T-cell (primary cell): ENCODE results near the gene FUT2. TPM values are rescaled to one million over a fixed set of nuclear protein-coding genes. Genes with fewer than 3 reads are reported as not detected.
A peak's percentile ranks its signal among the peaks of the same experiment; 100 is the strongest.
"Not testable (repeated sequence)": the region's sequence is repeated elsewhere in the genome, so short reads cannot be mapped to it uniquely, and the experiment has no call there.

ENCODE experiments used
- ATAC-seq, 4 experiments: fragments of 200-7000 bp in 3 of 4; fragments of 150-1000 bp in 1 of 4; cut with Tn5 transposase; replicated peaks in 1 of 4; 1 replicate in 3 of 4; 2 replicates in 1 of 4; pipeline ENCODE4 v1.10.0; 2021; ENCODE audit warnings: moderate library complexity in 3 of 4, mild to moderate bottlenecking in 2 of 4, moderate number of reproducible peaks in 1 of 4
- CTCF ChIA-PET, 2 donors: fragments of 300-600 bp; sonication (Branson Sonifier 250); formaldehyde crosslinking; loops; one replicate each; lab custom pipeline; 2022; ENCODE audit warnings: antibody characterized with exemption in 2 of 2; lab: Charles Lee
- POLR2A ChIA-PET, 2 donors: fragments of 300-600 bp; sonication (Branson Sonifier 250); formaldehyde crosslinking; loops; one replicate each; lab custom pipeline; 2022; ENCODE audit warnings: antibody characterized with exemption in 2 of 2; lab: Charles Lee
- DNase-seq, 35 experiments: peaks; one replicate each; pipeline versions ENCODE4 v3.0.0 to v3.0.0-alpha.2; 2013 to 2023
- H3K27ac ChIP-seq: one replicate; pipeline ENCODE4 v1.5.1; 2013; ENCODE audit warnings: low read length
- H3K27me3 ChIP-seq, 2 experiments: replicated peaks in 1 of 2; 1 replicate in 1 of 2; 2 replicates in 1 of 2; pipeline versions ENCODE4 v1.6.1 to v1.7.0; 2013; ENCODE audit warnings: low read length in 1 of 2, mixed read lengths in 1 of 2; ENCODE audit not compliant: control insufficient read depth in 2 of 2, insufficient read depth in 2 of 2; ENCODE audit errors: extremely low read depth in 1 of 2
- H3K36me3 ChIP-seq, 2 donors: 1 replicate in 1 of 2; 2 replicates in 1 of 2; pipeline versions ENCODE4 v1.6.1 to v1.7.0; 2013; ENCODE audit warnings: low read length in 1 of 2; ENCODE audit not compliant: control insufficient read depth in 2 of 2, insufficient read depth in 1 of 2; ENCODE audit errors: extremely low read depth in 1 of 2
- H3K4me1 ChIP-seq, 2 experiments: 1 replicate in 1 of 2; 2 replicates in 1 of 2; pipeline versions ENCODE4 v1.6.1 to v1.7.0; 2013; ENCODE audit warnings: low read length in 2 of 2, mixed read lengths in 1 of 2; ENCODE audit not compliant: insufficient read depth in 2 of 2, control insufficient read depth in 1 of 2; ENCODE audit errors: extremely low read depth in 1 of 2
- H3K4me3 ChIP-seq, 2 donors: 1 replicate in 1 of 2; 2 replicates in 1 of 2; pipeline versions ENCODE4 v1.5.1 to v1.7.0; 2013; ENCODE audit warnings: mild to moderate bottlenecking in 2 of 2, low read length in 1 of 2, moderate library complexity in 1 of 2; ENCODE audit not compliant: control insufficient read depth in 1 of 2; ENCODE audit errors: extremely low read depth in 1 of 2
- H3K9me3 ChIP-seq: 2 replicates; pipeline ENCODE4 v1.7.0; 2013
- H3K27ac Mint-ChIP-seq, 2 donors: one replicate each; pipeline ENCODE4 v1.8.0; 2020 to 2021; ENCODE audit warnings: mild to moderate bottlenecking in 2 of 2, mixed read lengths in 2 of 2
- H3K27me3 Mint-ChIP-seq, 2 donors: one replicate each; pipeline ENCODE4 v1.8.0; 2021 to 2022; ENCODE audit warnings: mixed read lengths in 2 of 2
- H3K36me3 Mint-ChIP-seq: one replicate; pipeline ENCODE4 v1.8.0; 2021; ENCODE audit warnings: mixed read lengths
- H3K4me1 Mint-ChIP-seq, 3 donors: one replicate each; pipeline ENCODE4 v1.8.0; 2020 to 2022; ENCODE audit warnings: mixed read lengths in 3 of 3, mild to moderate bottlenecking in 1 of 3
- H3K4me3 Mint-ChIP-seq, 3 donors: one replicate each; pipeline ENCODE4 v1.8.0; 2020 to 2022; ENCODE audit warnings: mild to moderate bottlenecking in 3 of 3, mixed read lengths in 3 of 3, moderate library complexity in 3 of 3
- H3K9me3 Mint-ChIP-seq, 3 donors: one replicate each; pipeline ENCODE4 v1.8.0; 2020 to 2022; ENCODE audit warnings: mixed read lengths in 3 of 3
- WGBS: methylation state at CpG from one replicate; pipeline ENCODE4 v1.1.5; 2013; ENCODE audit warnings: missing lambda C conversion rate; ENCODE audit not compliant: insufficient coverage; 5-methylcytosine and 5-hydroxymethylcytosine counted together
- total RNA-seq, 35 experiments: library from RNA in 6 of 35; stranded (reverse) in 6 of 35; fragments of 120-200 nt in 1 of 35; gene quantifications; one replicate each; pipeline versions ENCODE4 v1.2.1 to v1.2.4 and lab custom pipeline; 2013 to 2026

The FUT2 gene
- total RNA-seq, 5 donors from 2014 or later (not counting 1 experiment from before 2014, with no cell fraction given) = 0.16 TPM; not detected in 4

GRCh38 chr19:48674216-48674809 is 21.5 kb upstream of the FUT2 start:
- DNase-seq = no peak
- no peaks in the 10 kb centered on the region for H3K36me3 Mint-ChIP-seq
- no peak overlapping the region for H3K4me3 ChIP-seq
- no peaks in the 10 kb centered on the region for H3K9me3 Mint-ChIP-seq
- H3K27ac Mint-ChIP-seq = no peak overlapping the region
- H3K9me3 ChIP-seq = no peaks in the 10 kb centered on the region
- H3K27me3 ChIP-seq = no peaks in the 10 kb centered on the region
- no peak overlapping the region for H3K4me3 Mint-ChIP-seq
- POLR2A ChIA-PET = interaction anchor here in 1 of 2 donors (0.6 kb wide), 1 partner anchor 310 kb away, joined by 3 read pairs; no protein-coding TSS in a partner anchor
- peaks cover 0 to 10% of the 10 kb centered on the region in 2 experiments for H3K4me1 ChIP-seq
- H3K4me1 Mint-ChIP-seq = peaks cover 6 to 7% (median 6%) of the 10 kb centered on the region in 3 donors
- H3K27me3 Mint-ChIP-seq = no peaks in the 10 kb centered on the region
- no peaks in the 10 kb centered on the region for H3K36me3 ChIP-seq
- WGBS = 83% methylated on average over 9 of the region's 19 CpGs
- CTCF ChIA-PET = interaction anchor here in 1 of 2 donors (0.6 to 1.9 kb wide), 3 partner anchors 28 to 319 kb away, joined by 3 to 8 read pairs (median 4); partner anchors contain the start of genes CA11 and RUVBL2
- ATAC-seq = no peak
- H3K27ac ChIP-seq = no peak overlapping the region

- no peaks in the 10 kb centered on the region for H3K36me3 ChIP-seq
- H3K4me1 Mint-ChIP-seq = peaks cover 6 to 7% (median 6%) of the 10 kb centered on the region in 3 donors
- peak; percentile 43 to 89 (median 69) for DNase-seq
- no peaks in the 10 kb centered on the region for H3K36me3 Mint-ChIP-seq
- no peaks in the 10 kb centered on the region for H3K9me3 Mint-ChIP-seq
- H3K4me3 ChIP-seq = no peak overlapping the region
- H3K27ac Mint-ChIP-seq = no peak overlapping the region
- ChIA-PET POLR2A (no interaction called here), CTCF (interaction anchor here (0.5 to 1.9 kb wide), 5 partner anchors 17 to 318 kb away, joined by 3 to 8 read pairs (median 3); partner anchors contain the start of genes CA11 (in 1 of the 2) and RUVBL2 (in 1 of the 2))
- no peak overlapping the region for H3K4me3 Mint-ChIP-seq
- H3K9me3 ChIP-seq = no peaks in the 10 kb centered on the region
- peak; percentile 87 to 95 (median 92) for ATAC-seq
- no peaks in the 10 kb centered on the region for H3K27me3 ChIP-seq
- WGBS = 46% methylated on average over 26 of the region's 28 CpGs
- no peaks in the 10 kb centered on the region for H3K27me3 Mint-ChIP-seq
- no peak overlapping the region for H3K27ac ChIP-seq
- peaks cover 0 to 10% of the 10 kb centered on the region in 2 experiments for H3K4me1 ChIP-seq
Observed at GRCh38 chr19:48674921-48675824, 20.6 kb upstream of the FUT2 start.

- Mint-ChIP-seq H3K36me3 (no peaks in the 10 kb centered on the region), H3K4me3 (no peak overlapping the region), H3K4me1 (peaks cover 6 to 7% (median 6%) of the 10 kb centered on the region in 3 donors), H3K27me3 (no peaks in the 10 kb centered on the region), H3K9me3 (no peaks in the 10 kb centered on the region), H3K27ac (no peak overlapping the region)
- Histone ChIP-seq H3K36me3 (no peaks in the 10 kb centered on the region), H3K27ac (no peak overlapping the region), H3K27me3 (no peaks in the 10 kb centered on the region), H3K9me3 (no peaks in the 10 kb centered on the region), H3K4me1 (peaks cover 0 to 10% of the 10 kb centered on the region in 2 experiments), H3K4me3 (no peak overlapping the region)
- ChIA-PET POLR2A (no interaction called here), CTCF (no interaction called here)
- WGBS = 80% methylated on average over 16 of the region's 17 CpGs
- ATAC-seq (no peak), DNase-seq (no peak)
Observed at GRCh38 chr19:48676487-48676886, 19.3 kb upstream of the FUT2 start.

GRCh38 chr19:48676887-48677286 is 18.9 kb upstream of the FUT2 start:
- no peaks in the 10 kb centered on the region for H3K36me3 Mint-ChIP-seq
- peaks cover 6 to 7% (median 6%) of the 10 kb centered on the region in 3 donors for H3K4me1 Mint-ChIP-seq
- H3K9me3 Mint-ChIP-seq = no peaks in the 10 kb centered on the region
- ChIA-PET CTCF (no interaction called here), POLR2A (no interaction called here)
- Histone ChIP-seq H3K4me3 (no peak overlapping the region), H3K4me1 (peaks cover 0 to 10% of the 10 kb centered on the region in 2 experiments), H3K9me3 (no peaks in the 10 kb centered on the region), H3K36me3 (no peaks in the 10 kb centered on the region), H3K27me3 (no peaks in the 10 kb centered on the region), H3K27ac (no peak overlapping the region)
- no peak overlapping the region for H3K4me3 Mint-ChIP-seq
- WGBS = 80% methylated on average over 13 of the region's 13 CpGs
- no peak overlapping the region for H3K27ac Mint-ChIP-seq
- DNase-seq (no peak), ATAC-seq (no peak)
- no peaks in the 10 kb centered on the region for H3K27me3 Mint-ChIP-seq

GRCh38 chr19:48678201-48678600 is 17.6 kb upstream of the FUT2 start:
- CTCF ChIA-PET = interaction anchor here in 1 of 2 donors (0.6 kb wide), 1 partner anchor 1572 kb away, joined by 3 read pairs; no protein-coding TSS in a partner anchor
- H3K27ac Mint-ChIP-seq = no peak overlapping the region
- DNase-seq (no peak), ATAC-seq (no peak)
- no peaks in the 10 kb centered on the region for H3K27me3 Mint-ChIP-seq
- no peaks in the 10 kb centered on the region for H3K9me3 Mint-ChIP-seq
- Histone ChIP-seq H3K27ac (no peak overlapping the region), H3K4me3 (no peak overlapping the region), H3K27me3 (no peaks in the 10 kb centered on the region), H3K4me1 (peaks cover 0 to 10% of the 10 kb centered on the region in 2 experiments), H3K9me3 (no peaks in the 10 kb centered on the region), H3K36me3 (no peaks in the 10 kb centered on the region)
- H3K4me1 Mint-ChIP-seq = peaks cover 6 to 7% (median 6%) of the 10 kb centered on the region in 3 donors
- WGBS = no CpG with 5 or more reads among the region's 4 CpGs
- no peak overlapping the region for H3K4me3 Mint-ChIP-seq
- H3K36me3 Mint-ChIP-seq = no peaks in the 10 kb centered on the region
- POLR2A ChIA-PET = no interaction called here

DNA sequence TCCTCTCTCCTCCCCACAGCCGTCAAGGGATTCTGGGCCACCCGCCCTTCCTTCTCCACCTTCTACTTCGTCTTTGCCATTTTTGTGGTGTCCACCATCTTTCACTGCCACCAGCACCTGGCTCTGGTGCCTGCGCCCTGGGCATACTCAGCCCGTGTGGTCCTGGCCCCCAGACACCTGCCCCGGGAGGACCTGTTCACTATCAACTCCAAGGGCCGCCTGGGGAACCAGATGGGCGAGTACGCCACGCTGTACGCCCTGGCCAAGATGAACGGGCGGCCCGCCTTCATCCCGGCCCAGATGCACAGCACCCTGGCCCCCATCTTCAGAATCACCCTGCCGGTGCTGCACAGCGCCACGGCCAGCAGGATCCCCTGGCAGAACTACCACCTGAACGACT is 15.8 kb upstream of the FUT2 start:
- POLR2A ChIA-PET, ATAC-seq, H3K4me1 Mint-ChIP-seq, H3K36me3 Mint-ChIP-seq, H3K4me3 ChIP-seq, H3K4me1 ChIP-seq, H3K4me3 Mint-ChIP-seq, H3K27ac ChIP-seq, DNase-seq, CTCF ChIA-PET, H3K27me3 ChIP-seq, H3K9me3 ChIP-seq, H3K27me3 Mint-ChIP-seq, H3K9me3 Mint-ChIP-seq, H3K36me3 ChIP-seq, H3K27ac Mint-ChIP-seq: not testable (repeated sequence)
- 96% methylated on average over 4 of the region's 19 CpGs for WGBS
